CD4-positive, alpha-beta T cell treated with Interleukin-6 for 4 hours (primary cell): ENCODE data around the gene RAD23A.
"Not testable (repeated sequence)": the region's sequence is repeated elsewhere in the genome, so short reads cannot be mapped to it uniquely, and the experiment has no call there.

ENCODE experiments used
- DNase-seq: peaks from one replicate; pipeline ENCODE4 v3.0.0-alpha.2; 2020; ENCODE audit warnings: mixed read lengths

RAD23A gene

GRCh38 chr19:12955996-12956395 is 10.3 kb downstream of the RAD23A start:
- DNase-seq: no peak

- peak; percentile 84 for DNase-seq
Measured at GRCh38 chr19:12956446-12957388, 11.1 kb downstream of the RAD23A start, which contains the start of gene GADD45GIP1. Gene GADD45GIP1, minus strand, starts transcription at chr19:12957223. Its CDS starts 11 bp downstream, at chr19:12957212.

- DNase-seq: not testable (repeated sequence)
Measured at GRCh38 chr19:12957389-12957952, 11.8 kb downstream of the RAD23A start.

GRCh38 chr19:12959481-12959880 is 13.8 kb downstream of the RAD23A start:
- no peak for DNase-seq

- DNase-seq: peak; percentile 85
Measured at GRCh38 chr19:12965017-12965811, 19.6 kb downstream of the RAD23A start.

GRCh38 chr19:12965812-12966135 is 20.1 kb downstream of the RAD23A start:
- DNase-seq: no peak

- DNase-seq: no peak
Measured at GRCh38 chr19:12967907-12968306, 22.2 kb downstream of the RAD23A start.

- DNase-seq: no peak
Measured at GRCh38 chr19:12969292-12969988, 23.8 kb downstream of the RAD23A start, which contains the start of gene DAND5. Gene DAND5, plus strand, starts transcription at chr19:12969576. Its CDS starts 85 bp downstream, at chr19:12969661.

- DNase-seq: no peak
Measured at GRCh38 chr19:12970070-12970820, 24.6 kb downstream of the RAD23A start.

- no peak for DNase-seq
Measured at GRCh38 chr19:12973236-12973635, 27.6 kb downstream of the RAD23A start.

GRCh38 chr19:12974301-12975220 is 28.9 kb downstream of the RAD23A start:
- no peak for DNase-seq

GRCh38 chr19:12975221-12975741 is 29.6 kb downstream of the RAD23A start:
- no peak for DNase-seq

GRCh38 chr19:12976109-12976508 is 30.4 kb downstream of the RAD23A start:
- DNase-seq: not testable (repeated sequence)

- DNase-seq: no peak
Measured at GRCh38 chr19:12979974-12980373, 34.3 kb downstream of the RAD23A start.

GRCh38 chr19:12982648-12983047 is 37.0 kb downstream of the RAD23A start:
- no peak for DNase-seq

GRCh38 chr19:12983091-12983490 is 37.4 kb downstream of the RAD23A start:
- DNase-seq: no peak

GRCh38 chr19:12983542-12984142 is 38.0 kb downstream of the RAD23A start:
- peak; percentile 85 for DNase-seq

- DNase-seq: no peak
Measured at GRCh38 chr19:12984143-12984627, 38.5 kb downstream of the RAD23A start.

- no peak for DNase-seq
Measured at GRCh38 chr19:12984683-12985048, 39.0 kb downstream of the RAD23A start.
